A673 (cell line): ENCODE results near the gene NR5A2.

Experiments used
- CTCF ChIP-seq: fragments of 300-800, 200-600 bp; sonication (generic); conservative IDR thresholded peaks from 2 replicates; pipeline ENCODE4 v1.5.1; 2017; ENCODE audit warnings: low read depth, mild to moderate bottlenecking, antibody characterized with exemption, low read length, moderate library complexity, mixed read lengths
- EZH2 ChIP-seq: fragments of 200-600 bp; sonication (generic); IDR thresholded peaks from 2 replicates; pipeline ENCODE4 v1.6.1; 2017; ENCODE audit warnings: borderline replicate concordance, low read depth, mild to moderate bottlenecking, mixed read lengths, antibody characterized with exemption, low read length; ENCODE audit not compliant: poor library complexity, severe bottlenecking

GRCh38 chr1:200194477-200194876 is 167.0 kb downstream of the NR5A2 start:
- TF ChIP-seq CTCF = no peak
- TF ChIP-seq EZH2 = no peak
